ENCODE measurements around the gene RBM20.

RBM20 gene

GRCh38 chr10:110833234-110833940 is 189.3 kb downstream of the RBM20 start:
- no peak for DNase-seq
- in situ Hi-C loops (cut with MboI; ENCODE audit: low pct_unique_long_range_greater_than_20kb, low sequenced_read_pairs): no loop called here

GRCh38 chr10:110833941-110834628 is 189.9 kb downstream of the RBM20 start:
- in situ Hi-C loops (cut with MboI; ENCODE audit: low pct_unique_long_range_greater_than_20kb, low sequenced_read_pairs): no loop called here
- no peak for DNase-seq

DNA sequence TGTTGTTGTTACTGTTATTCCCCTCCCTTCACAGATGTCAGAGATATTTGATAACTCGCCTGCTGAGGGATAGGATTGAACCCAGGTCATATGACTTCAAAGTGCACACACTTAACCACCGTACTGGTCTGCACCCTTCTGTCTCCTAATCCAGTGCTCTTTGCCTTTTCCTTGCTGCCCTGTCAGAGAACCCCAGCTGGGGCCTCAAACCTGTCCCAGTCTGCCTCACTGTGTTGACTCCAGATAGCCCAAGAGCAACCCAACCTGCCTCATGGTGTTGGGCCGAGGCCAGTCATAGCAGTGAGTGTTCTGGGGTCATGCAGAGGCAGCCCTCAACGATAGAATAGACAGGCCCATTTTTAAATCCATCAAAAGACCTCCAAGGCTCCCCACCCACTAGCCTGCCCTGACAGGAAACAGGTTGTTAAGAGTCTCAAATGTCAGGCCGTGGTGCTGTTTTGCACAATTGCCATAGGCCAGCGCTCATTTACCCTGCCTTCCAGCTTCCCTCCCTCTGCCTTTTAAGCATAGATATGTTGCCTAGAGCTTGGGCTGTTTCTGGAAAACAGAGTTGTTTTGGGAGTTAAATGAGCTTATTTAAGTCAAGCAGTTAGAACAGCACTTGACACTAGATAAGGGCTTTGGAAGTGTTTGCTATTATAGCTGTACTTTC is 190.6 kb downstream of the RBM20 start:
- in situ Hi-C loops (cut with MboI; ENCODE audit: low pct_unique_long_range_greater_than_20kb, low sequenced_read_pairs): no loop called here
- DNase-seq: peak; percentile 94

- DNase-seq: no peak
- in situ Hi-C loops (cut with MboI; ENCODE audit: low pct_unique_long_range_greater_than_20kb, low sequenced_read_pairs): no loop called here
These were observed 191.7 kb downstream of the RBM20 start for GRCh38 chr10:110835841-110836240.

- DNase-seq: no peak
- in situ Hi-C loops (cut with MboI; ENCODE audit: low pct_unique_long_range_greater_than_20kb, low sequenced_read_pairs): no loop called here
These were observed 192.6 kb downstream of the RBM20 start for GRCh38 chr10:110836706-110837105.

DNA sequence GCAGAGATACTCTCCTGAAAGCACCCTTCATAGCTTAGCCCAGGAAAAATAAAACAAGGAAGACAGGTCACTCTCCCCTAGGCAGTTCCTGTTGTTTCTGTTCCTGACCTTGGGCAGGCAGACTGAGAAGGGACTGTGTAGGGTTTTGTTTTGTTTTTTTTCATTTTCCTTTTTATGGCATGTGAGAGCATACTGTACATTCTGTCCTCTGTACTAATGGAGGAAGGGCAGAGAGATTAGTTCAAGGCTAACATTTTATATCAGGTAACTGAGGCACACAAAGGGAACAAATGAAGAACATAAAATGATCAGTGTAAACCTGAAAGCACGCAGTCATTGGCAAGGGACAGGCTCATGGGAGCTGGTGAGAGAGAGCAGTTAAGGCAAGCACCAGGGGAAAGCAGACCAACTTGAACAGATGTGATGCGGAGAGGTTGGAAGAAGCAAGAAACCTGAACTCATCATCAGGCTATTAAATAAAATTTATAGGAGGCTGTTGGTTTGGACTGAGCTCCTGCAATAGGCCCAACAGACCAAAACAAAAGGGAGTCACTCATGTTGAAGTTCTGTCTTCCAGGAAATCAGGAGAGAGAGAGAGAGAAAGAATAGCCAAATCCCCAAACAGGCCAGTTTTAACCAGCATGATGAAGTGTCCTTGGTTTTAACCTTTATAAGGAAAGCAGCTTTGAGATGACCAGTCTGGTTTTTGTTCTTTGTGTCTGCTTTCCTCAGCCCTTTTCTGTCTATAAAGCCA is 193.5 kb downstream of the RBM20 start:
- in situ Hi-C loops (cut with MboI; ENCODE audit: low pct_unique_long_range_greater_than_20kb, low sequenced_read_pairs): no loop called here
- DNase-seq: no peak

DNA sequence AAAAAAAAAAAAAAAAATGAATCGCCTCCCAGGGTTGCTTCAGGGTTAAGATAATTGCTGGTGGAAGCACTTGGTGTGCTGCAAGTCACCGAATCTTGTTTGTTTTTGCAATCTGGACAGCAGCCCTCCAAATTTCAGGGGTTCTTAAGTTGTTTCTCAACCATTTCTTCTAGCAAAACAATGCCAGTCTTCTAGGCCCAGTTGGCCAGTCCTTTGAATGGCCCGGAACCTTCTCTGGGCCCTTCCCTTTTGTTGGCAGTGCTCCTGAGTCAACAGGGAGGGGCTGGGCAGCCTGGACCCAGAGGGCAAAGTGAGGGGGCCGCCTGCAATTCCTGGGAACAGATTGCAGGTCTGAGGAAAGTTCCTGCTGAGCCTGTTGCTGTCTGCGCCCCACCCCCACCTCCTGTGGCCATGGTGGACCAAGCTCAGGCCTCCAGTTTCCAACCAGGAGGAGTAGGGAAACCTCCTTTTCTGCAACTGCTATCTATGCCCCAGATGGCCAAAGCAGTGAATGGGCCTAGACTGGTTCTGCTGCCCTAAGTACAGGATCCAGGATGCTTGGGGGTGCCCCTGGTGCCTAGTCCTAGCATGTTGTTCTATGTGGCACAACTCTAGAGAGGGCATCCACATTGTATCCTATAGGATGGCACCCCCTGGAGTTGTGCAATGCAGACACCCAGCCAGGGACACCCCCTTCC is 196.2 kb downstream of the RBM20 start:
- in situ Hi-C loops (cut with MboI; ENCODE audit: low pct_unique_long_range_greater_than_20kb, low sequenced_read_pairs): no loop called here
- DNase-seq: no peak

DNA sequence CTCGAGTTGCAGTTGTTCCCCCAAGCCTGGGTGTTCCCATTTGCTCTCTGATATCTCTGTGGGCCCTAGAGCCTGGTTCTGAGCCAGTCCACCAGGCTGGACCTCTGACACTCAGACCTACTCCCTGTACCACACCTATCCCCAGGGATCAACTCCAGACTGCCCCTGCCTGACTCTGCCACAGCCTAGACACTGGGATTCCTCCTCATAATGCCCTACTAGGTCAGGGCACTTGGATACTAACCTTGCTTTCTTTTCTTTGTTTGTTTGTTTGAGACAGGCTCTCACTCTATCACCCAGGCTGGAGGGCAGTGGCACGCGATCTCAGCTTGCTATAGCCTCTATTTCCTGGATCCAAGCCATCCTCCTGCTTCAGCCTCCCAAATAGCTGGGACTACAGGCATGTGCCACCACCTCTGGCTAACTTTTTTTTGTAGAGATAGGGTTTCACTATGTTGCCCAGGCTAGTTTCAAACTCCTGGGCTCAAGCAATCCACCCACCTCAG is 196.8 kb downstream of the RBM20 start:
- no peak for DNase-seq
- in situ Hi-C loops (cut with MboI; ENCODE audit: low pct_unique_long_range_greater_than_20kb, low sequenced_read_pairs): no loop called here

DNA sequence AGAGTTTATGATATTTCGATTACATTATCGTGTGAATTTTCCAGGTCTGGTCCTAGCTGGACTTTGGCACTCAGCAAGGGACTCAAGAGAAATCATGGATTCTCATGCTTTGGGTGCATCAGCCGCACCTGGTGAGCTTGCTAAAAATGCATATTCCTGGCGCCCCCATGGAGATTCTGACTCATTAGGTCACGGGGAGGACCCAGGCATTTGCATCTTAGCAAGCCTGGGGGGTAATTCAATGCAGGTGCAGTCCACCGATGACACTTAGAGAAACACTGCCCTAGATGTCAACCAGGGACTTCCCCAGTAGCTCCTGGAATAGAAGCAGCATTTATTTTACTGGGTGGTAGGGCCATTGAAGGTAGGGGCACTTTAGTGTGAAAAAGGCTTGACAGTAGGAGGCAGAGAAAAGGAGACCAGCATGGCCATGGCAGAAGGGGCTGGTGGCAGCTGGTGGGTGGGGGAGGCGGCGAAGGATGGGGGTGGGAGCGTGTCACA is 197.7 kb downstream of the RBM20 start:
- in situ Hi-C loops (cut with MboI; ENCODE audit: low pct_unique_long_range_greater_than_20kb, low sequenced_read_pairs): no loop called here
- DNase-seq: no peak

GRCh38 chr10:110842326-110842904 is 198.3 kb downstream of the RBM20 start:
- DNase-seq: no peak
- in situ Hi-C loops (cut with MboI; ENCODE audit: low pct_unique_long_range_greater_than_20kb, low sequenced_read_pairs): no loop called here

- in situ Hi-C loops (cut with MboI; ENCODE audit: low pct_unique_long_range_greater_than_20kb, low sequenced_read_pairs): no loop called here
These were observed 198.9 kb downstream of the RBM20 start for GRCh38 chr10:110843031-110843430.

DNA sequence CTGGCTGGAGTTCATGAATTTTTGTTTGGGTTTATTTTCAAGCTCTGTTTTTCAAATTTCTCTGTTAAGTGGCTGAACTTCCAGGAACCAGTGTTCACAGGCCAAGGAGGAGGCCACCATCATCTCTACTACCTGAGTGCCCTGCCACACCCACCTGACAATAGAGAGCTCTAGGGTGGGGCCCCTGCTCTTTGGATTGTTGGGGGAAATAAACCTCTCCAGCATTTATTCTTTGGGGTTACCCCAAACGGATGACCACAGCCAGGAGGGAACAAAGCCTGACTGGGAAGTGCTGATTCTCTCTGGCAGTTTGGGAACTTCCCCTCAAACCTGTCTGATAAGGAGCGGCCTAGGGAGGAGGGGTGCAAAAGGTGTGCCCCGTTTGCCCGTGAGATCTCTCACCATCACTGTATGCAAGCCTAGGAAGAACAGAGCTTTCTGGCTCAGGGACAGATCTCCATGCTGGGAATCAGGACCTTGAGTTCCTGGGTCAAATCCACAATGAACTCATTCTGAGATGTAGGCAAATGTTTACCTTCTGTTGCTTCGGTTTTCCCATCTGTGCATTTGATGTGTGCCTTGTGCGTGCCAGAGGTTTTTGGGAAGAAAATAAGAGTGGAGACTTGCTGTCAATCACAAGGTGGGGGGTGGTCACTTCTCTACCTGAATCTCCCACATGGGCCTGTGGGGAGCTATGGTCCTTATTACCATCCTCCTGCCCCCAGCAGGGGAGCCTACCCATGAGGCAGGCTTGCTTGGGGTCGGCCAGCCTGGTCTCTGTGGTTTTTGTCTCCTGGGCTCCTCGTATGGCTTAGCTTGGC is 199.9 kb downstream of the RBM20 start:
- in situ Hi-C loops (cut with MboI; ENCODE audit: low pct_unique_long_range_greater_than_20kb, low sequenced_read_pairs): no loop called here
- DNase-seq: no peak

More at GRCh38 chr10:110843031-110843430, 198.9 kb downstream of the RBM20 start:
- peak; percentile 64 for DNase-seq

GRCh38 chr10:110844617-110844881 is 200.4 kb downstream of the RBM20 start:
- DNase-seq: no peak
- in situ Hi-C loops (cut with MboI; ENCODE audit: low pct_unique_long_range_greater_than_20kb, low sequenced_read_pairs): no loop called here

GRCh38 chr10:110845192-110845755 is 201.1 kb downstream of the RBM20 start:
- DNase-seq: no peak
- in situ Hi-C loops (cut with MboI; ENCODE audit: low pct_unique_long_range_greater_than_20kb, low sequenced_read_pairs): no loop called here

GRCh38 chr10:110845756-110846620 is 201.9 kb downstream of the RBM20 start:
- DNase-seq: no peak
- in situ Hi-C loops (cut with MboI; ENCODE audit: low pct_unique_long_range_greater_than_20kb, low sequenced_read_pairs): no loop called here

- in situ Hi-C loops (cut with MboI; ENCODE audit: low pct_unique_long_range_greater_than_20kb, low sequenced_read_pairs): no loop called here
These were observed 203.2 kb downstream of the RBM20 start for GRCh38 chr10:110847374-110847773.

DNA sequence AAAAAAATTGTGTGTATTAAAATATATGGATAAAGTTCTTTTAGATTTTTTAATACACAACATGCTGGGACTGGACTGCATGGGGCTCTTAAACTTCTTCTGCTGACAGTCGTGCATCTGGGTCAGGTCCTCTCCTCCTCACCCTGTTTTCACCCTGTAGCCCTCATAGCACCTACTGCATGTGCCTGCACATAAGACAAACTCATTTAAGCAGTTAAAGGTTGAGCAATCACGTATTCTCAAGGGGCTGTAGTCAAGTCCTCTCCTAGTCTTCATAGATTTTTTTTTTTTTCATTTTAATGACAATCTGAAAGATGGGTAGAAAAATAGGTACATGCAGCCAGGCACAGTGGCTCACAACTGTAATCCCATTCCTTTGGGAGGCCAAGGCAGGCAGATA is 204.0 kb downstream of the RBM20 start:
- in situ Hi-C loops (cut with MboI; ENCODE audit: low pct_unique_long_range_greater_than_20kb, low sequenced_read_pairs): no loop called here
- DNase-seq: no peak

More at GRCh38 chr10:110847374-110847773, 203.2 kb downstream of the RBM20 start:
- DNase-seq: no peak
